Suppressor macrophage treated with lipopolysaccharide for 1 hour (primary cell): ENCODE data around the gene ITFG2.

Experiments used
- DNase-seq, 3 donors: peaks; one replicate each; pipeline ENCODE4 v3.0.0-alpha.2; 2020 to 2022

ITFG2 gene

GRCh38 chr12:2795291-2796186, 16.9 kb upstream of the ITFG2 start:
- DNase-seq, result peak; percentile 53 to 88 (median 76)

- peak in 1 of 3 donors; percentile 25 for DNase-seq
Measured at GRCh38 chr12:2796187-2796666, 16.2 kb upstream of the ITFG2 start.

GRCh38 chr12:2797721-2798418, 14.6 kb upstream of the ITFG2 start:
- DNase-seq, result no peak

- no peak for DNase-seq
Measured at GRCh38 chr12:2800046-2800570, 12.4 kb upstream of the ITFG2 start.

- DNase-seq, result no peak
Measured at GRCh38 chr12:2801044-2801783, 11.3 kb upstream of the ITFG2 start.

- no peak for DNase-seq
Measured at GRCh38 chr12:2803635-2804392, 8.7 kb upstream of the ITFG2 start.

- DNase-seq, result no peak
Measured at GRCh38 chr12:2804393-2805142, 7.9 kb upstream of the ITFG2 start.

- no peak for DNase-seq
Measured at GRCh38 chr12:2805143-2805520, 7.3 kb upstream of the ITFG2 start.

GRCh38 chr12:2806700-2807099, 5.8 kb upstream of the ITFG2 start:
- DNase-seq, result no peak

GRCh38 chr12:2811801-2812200, 667 bp upstream of the ITFG2 start:
- no peak for DNase-seq

- peak; percentile 75 to 80 (median 79) for DNase-seq
Measured at GRCh38 chr12:2813214-2814185, 1.0 kb downstream of the ITFG2 start.

GRCh38 chr12:2819810-2820209, 7.3 kb downstream of the ITFG2 start:
- DNase-seq, result no peak

GRCh38 chr12:2820432-2820831, 8.0 kb downstream of the ITFG2 start:
- no peak for DNase-seq

GRCh38 chr12:2823483-2823882, 11.0 kb downstream of the ITFG2 start:
- no peak for DNase-seq

- no peak for DNase-seq
Measured at GRCh38 chr12:2824541-2824940, 12.1 kb downstream of the ITFG2 start.

- no peak for DNase-seq
Measured at GRCh38 chr12:2825132-2825531, 12.7 kb downstream of the ITFG2 start.

GRCh38 chr12:2826036-2826435, 13.6 kb downstream of the ITFG2 start:
- DNase-seq, result no peak

GRCh38 chr12:2826721-2827515, 14.4 kb downstream of the ITFG2 start:
- DNase-seq, result no peak

GRCh38 chr12:2829275-2829674, 16.8 kb downstream of the ITFG2 start:
- DNase-seq, result no peak
